Rectal smooth muscle tissue (tissue), 1 donor: ENCODE data around the gene TUBGCP6.

Experiments
- H3K27ac ChIP-seq: one replicate; pipeline ENCODE4 v1.7.0; 2013; ENCODE audit warnings: low read depth, low read length, inconsistent platforms
- H3K27me3 ChIP-seq: one replicate; pipeline ENCODE4 v1.7.0; 2013; ENCODE audit warnings: low read length; ENCODE audit not compliant: control insufficient read depth, insufficient read depth
- H3K36me3 ChIP-seq: one replicate; pipeline ENCODE4 v1.7.0; 2013; ENCODE audit warnings: low read length; ENCODE audit not compliant: control insufficient read depth, insufficient read depth
- H3K4me1 ChIP-seq: one replicate; pipeline ENCODE4 v1.7.0; 2013; ENCODE audit warnings: low read length; ENCODE audit not compliant: control insufficient read depth, insufficient read depth
- H3K4me3 ChIP-seq: one replicate; pipeline ENCODE4 v1.7.0; 2013; ENCODE audit warnings: low read length
- H3K9ac ChIP-seq: one replicate; pipeline ENCODE4 v1.7.0; 2013; ENCODE audit warnings: low read length

Gene TUBGCP6

DNA sequence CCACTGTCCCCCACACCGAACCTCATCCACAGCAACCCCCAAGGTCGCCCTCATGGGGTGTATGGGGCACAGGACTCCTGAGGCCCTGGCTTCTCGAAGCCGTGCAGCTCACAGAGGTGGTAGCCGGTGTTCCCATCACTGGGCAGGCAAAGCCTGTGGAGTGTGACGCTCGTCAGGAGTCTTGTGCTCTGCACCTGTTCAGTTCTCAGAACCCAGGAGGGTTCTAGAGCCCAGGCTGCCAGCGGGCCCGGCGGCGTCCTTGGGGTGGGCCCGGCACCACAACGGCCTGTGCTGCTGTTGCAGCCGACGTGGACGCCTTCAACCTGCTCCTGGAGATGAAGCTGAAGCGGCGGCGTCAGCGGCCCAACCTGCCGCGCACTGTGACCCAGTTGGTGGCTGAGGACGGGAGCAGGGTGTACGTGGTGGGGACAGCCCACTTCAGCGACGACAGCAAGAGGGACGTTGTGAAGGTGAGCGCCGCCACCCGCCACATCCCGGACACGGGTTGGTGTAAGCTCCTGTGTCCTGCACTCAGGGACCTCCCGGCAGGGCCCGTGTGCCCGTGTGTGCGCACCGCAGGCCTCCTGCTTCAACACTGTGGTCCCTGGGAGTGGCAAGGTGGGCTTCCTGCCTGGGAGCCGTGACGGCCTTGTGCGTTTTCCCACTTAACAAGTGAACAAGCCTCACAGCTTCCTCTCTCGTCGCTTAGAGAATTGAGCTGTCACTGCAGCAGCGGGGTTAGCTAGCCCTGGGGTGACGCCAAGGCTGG, 50.6 kb downstream of the TUBGCP6 start:
- Histone ChIP-seq H3K9ac (no peak overlapping the region), H3K36me3 (peaks cover 4% of the 10 kb centered on the region), H3K27ac (no peak overlapping the region), H3K4me1 (peaks cover 9% of the 10 kb centered on the region), H3K27me3 (no peaks in the 10 kb centered on the region), H3K4me3 (no peak overlapping the region)

DNA sequence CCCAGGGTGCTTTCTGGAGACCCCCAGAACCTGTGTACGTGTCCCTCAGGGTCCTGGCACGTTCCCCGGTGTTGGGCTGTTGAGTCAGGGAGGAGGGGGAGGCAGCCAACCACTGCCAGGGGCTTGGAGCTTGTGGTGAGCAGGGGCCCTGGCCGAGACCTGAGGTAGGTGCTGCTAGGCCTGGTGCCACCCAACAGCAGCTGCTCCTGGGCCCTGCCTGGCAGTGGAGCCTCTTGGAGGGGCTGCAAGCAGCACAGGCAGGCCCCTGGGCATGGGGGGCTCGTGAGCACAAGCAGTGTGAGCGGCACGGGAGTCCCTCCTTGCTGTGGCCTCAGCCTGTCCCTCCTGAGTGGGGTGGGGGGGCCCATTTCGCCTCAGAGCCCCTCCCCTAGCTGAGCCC, 51.2 kb downstream of the TUBGCP6 start:
- H3K9ac ChIP-seq, result no peak overlapping the region
- H3K4me3 ChIP-seq, result no peak overlapping the region
- H3K27me3 ChIP-seq, result no peaks in the 10 kb centered on the region
- H3K36me3 ChIP-seq, result peaks cover 4% of the 10 kb centered on the region
- H3K4me1 ChIP-seq, result peaks cover 9% of the 10 kb centered on the region
- H3K27ac ChIP-seq, result no peak overlapping the region

DNA sequence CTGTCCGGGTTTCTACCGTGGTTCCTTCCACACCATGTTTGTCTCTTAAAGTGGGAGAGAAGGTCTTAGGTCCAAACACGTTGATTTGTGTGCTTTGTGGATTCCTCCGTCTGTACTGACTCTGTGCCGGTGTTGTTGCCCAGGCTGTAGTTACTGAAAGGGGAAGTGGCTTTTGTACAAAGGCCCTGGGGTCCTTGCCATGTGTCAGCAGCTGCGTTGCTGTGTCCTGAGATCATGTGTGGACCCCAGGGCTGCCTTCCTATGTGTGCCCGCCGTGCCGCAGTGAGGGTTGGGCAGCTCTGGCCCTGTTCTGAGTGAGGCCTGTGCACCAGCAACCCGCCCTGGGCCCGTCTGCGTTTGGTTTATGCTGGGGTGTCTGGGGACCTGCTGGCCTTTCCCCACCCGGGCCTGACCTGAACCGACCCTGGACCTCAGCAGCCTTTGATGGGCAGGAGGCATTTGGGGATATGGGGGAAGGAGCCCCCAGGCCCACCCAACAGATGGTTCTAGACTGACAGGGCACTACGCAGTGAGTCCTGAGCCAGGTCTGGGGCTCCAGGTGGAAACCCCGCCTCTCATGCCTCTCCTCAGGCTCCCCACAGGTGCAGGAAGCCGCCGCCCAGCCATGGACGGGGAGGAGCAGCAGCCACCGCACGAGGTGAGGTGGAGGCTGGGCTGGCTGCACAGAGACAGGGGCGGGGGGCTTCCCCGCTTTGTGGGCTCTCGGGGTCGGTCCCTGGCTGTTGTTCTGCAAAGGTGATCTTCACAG, 52.2 kb downstream of the TUBGCP6 start:
- Histone ChIP-seq H3K27me3 (no peaks in the 10 kb centered on the region), H3K36me3 (peaks cover 4% of the 10 kb centered on the region), H3K27ac (no peak overlapping the region), H3K9ac (no peak overlapping the region), H3K4me1 (peaks cover 9% of the 10 kb centered on the region), H3K4me3 (no peak overlapping the region)

- Histone ChIP-seq H3K36me3 (peaks cover 4% of the 10 kb centered on the region), H3K9ac (peak overlapping the region; percentile 77), H3K4me1 (peaks cover 12% of the 10 kb centered on the region), H3K4me3 (peak overlapping the region; percentile 74), H3K27ac (peak overlapping the region; percentile 71), H3K27me3 (no peaks in the 10 kb centered on the region)
These were observed 53.7 kb downstream of the TUBGCP6 start for GRCh38 chr22:50190941-50191741.

DNA sequence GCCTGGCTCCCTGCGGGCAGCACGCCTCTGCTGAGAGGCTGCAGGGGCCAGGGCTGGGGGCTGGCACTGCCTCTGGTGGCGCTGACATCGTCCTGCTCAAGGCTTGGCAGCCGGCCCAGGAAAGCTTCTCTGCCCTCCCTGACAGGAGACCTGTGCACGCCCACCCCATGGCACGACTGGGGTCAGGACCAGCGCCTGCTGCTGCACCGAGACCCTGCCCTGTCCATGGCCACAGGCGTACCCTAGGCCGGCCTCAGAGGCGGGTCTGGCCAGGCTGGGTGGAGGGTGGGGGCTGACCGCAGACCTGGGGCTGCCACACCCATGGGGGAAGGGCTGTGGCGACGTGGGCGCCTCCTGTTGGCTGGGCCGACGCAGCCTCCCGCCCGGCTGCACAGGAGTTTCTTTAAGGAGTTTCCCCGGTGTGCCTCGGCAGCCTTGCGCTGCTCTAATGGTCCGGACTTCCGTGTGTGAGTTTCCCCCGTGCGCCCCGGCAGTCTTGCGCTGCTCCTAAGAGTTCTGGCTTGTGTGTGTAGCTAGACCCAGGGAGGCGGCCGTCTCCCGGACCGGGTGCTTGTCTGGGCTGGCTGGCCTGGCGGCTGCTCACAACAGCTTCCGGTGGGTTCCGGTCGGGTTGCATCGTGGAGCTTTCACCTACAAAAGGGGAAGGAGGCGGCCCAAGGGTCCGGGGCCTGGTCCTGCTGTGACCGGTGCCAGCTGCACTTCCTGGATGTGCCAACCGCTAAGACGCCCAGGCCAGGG, 54.5 kb downstream of the TUBGCP6 start:
- Histone ChIP-seq H3K4me3 (peak overlapping the region; percentile 74), H3K27ac (peak overlapping the region; percentile 71), H3K9ac (peak overlapping the region; percentile 77), H3K4me1 (peaks cover 12% of the 10 kb centered on the region), H3K36me3 (peaks cover 4% of the 10 kb centered on the region), H3K27me3 (no peaks in the 10 kb centered on the region)

- Histone ChIP-seq H3K27ac (peak overlapping the region; percentile 71), H3K4me3 (peak overlapping the region; percentile 74), H3K27me3 (no peaks in the 10 kb centered on the region), H3K36me3 (peaks cover 4% of the 10 kb centered on the region), H3K9ac (peak overlapping the region; percentile 45), H3K4me1 (peaks cover 12% of the 10 kb centered on the region)
These were observed 55.0 kb downstream of the TUBGCP6 start for GRCh38 chr22:50189849-50190181.

DNA sequence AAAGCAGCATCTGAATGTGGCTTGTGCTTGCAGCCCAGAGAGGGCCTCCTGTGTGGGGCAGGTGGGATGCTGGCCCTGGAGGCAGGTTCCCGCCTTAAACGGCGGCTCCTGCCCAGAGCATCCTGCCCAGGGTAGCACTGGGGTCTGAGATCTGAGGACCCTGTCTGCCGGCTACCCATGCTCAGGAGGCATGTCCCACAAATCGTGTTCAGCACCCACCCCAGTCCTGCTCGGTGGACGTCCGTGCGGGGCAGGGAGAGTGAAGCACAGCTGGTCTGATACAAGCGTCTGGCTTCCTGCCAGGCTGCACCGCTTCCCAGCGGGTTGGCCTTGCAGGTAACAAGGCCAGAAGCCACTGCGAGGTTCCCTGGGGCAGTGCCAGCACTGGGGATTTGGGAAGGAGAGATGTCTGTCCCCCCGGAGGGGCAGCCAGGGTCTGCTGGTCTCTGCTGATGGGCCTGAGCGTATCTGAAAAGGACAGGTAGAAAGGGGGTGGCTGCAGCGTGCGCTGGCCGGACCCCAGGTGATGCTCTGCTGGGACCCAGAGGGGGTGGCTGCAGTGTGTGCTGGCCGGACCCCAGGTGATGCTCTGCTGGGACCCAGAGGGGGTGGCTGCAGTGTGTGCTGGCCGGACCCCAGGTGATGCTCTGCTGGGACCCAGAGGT, 55.5 kb downstream of the TUBGCP6 start:
- H3K4me1 ChIP-seq, result peaks cover 12% of the 10 kb centered on the region
- H3K27ac ChIP-seq, result no peak overlapping the region
- peaks cover under 1% of the 10 kb centered on the region for H3K36me3 ChIP-seq
- no peak overlapping the region for H3K9ac ChIP-seq
- H3K27me3 ChIP-seq, result no peaks in the 10 kb centered on the region
- H3K4me3 ChIP-seq, result peak overlapping the region; percentile 74

- Histone ChIP-seq H3K4me3 (no peak overlapping the region), H3K27me3 (no peaks in the 10 kb centered on the region), H3K4me1 (peaks cover 14% of the 10 kb centered on the region), H3K9ac (no peak overlapping the region), H3K36me3 (no peaks in the 10 kb centered on the region), H3K27ac (no peak overlapping the region)
These were observed 56.5 kb downstream of the TUBGCP6 start for GRCh38 chr22:50188356-50188755.

GRCh38 chr22:50186761-50187523, 57.9 kb downstream of the TUBGCP6 start:
- peak overlapping the region; percentile 8 for H3K9ac ChIP-seq
- H3K27me3 ChIP-seq, result no peaks in the 10 kb centered on the region
- H3K36me3 ChIP-seq, result no peaks in the 10 kb centered on the region
- H3K4me1 ChIP-seq, result peaks cover 14% of the 10 kb centered on the region
- peak overlapping the region; percentile 67 for H3K4me3 ChIP-seq
- no peak overlapping the region for H3K27ac ChIP-seq

- Histone ChIP-seq H3K9ac (peak overlapping the region; percentile 8), H3K27ac (no peak overlapping the region), H3K36me3 (no peaks in the 10 kb centered on the region), H3K4me3 (peak overlapping the region; percentile 67), H3K4me1 (peaks cover 14% of the 10 kb centered on the region), H3K27me3 (no peaks in the 10 kb centered on the region)
These were observed 58.6 kb downstream of the TUBGCP6 start for GRCh38 chr22:50186181-50186714.
